HepG2 (cell line): ENCODE results near the gene MOXD1. TPM values are rescaled to one million over a fixed set of nuclear protein-coding genes. Genes with fewer than 3 reads are reported as not detected.

Experiments used
- ATAC-seq: fragments of 200-7000 bp; cut with Tn5 transposase; 3 replicates; pipeline ENCODE4 v1.9.1; 2020; ENCODE audit warnings: mild to moderate bottlenecking, moderate library complexity
- BruUV-seq: library from RNA; stranded (reverse); fragments of 400-500 nt; replicated peaks from 2 replicates; lab custom pipeline; 2021; lab: Mats Ljungman, UMichigan
- CTCF ChIA-PET: fragments of 300-600 bp; formaldehyde crosslinking; extraction: SDS; loops from one replicate; lab custom pipeline; 2021; ENCODE audit warnings: low total read pairs, inconsistent platforms, low intra/inter-chr PET ratio; lab: Yijun Ruan, JAX
- POLR2A ChIA-PET: fragments of 350-600 bp; sonication (Branson Sonifier 250); formaldehyde crosslinking; loops from one replicate; lab custom pipeline; 2020; ENCODE audit warnings: antibody characterized with exemption, inconsistent platforms; lab: Yijun Ruan, JAX
- DNase-seq: peaks from one replicate; pipeline ENCODE4 v3.0.0-alpha.2; 2015; ENCODE audit warnings: low spot score
- FAIRE-seq: peaks from 3 replicates; lab custom pipeline; 2011; peaks lifted over from hg19 to GRCh38; lab: Jason Lieb, UNC
- H2AFZ ChIP-seq: one replicate; pipeline ENCODE4 v1.6.1; 2011; ENCODE audit warnings: low read length, inconsistent platforms
- H3K27ac ChIP-seq: fragments of 300-600 bp; 3 replicates; pipeline ENCODE4 v1.8.0; 2011; ENCODE audit warnings: mixed run types, mild to moderate bottlenecking, mixed read lengths, low read length, inconsistent platforms; ENCODE audit not compliant: insufficient read depth; ENCODE audit errors: extremely low read length
- H3K27me3 ChIP-seq, 2 experiments: fragments of 200-600 bp in 1 of 2; 2 replicates in 1 of 2; 3 replicates in 1 of 2; pipeline versions ENCODE4 v1.6.0 to v1.8.0; 2011; ENCODE audit warnings: low read length in 2 of 2, mild to moderate bottlenecking in 2 of 2, moderate library complexity in 2 of 2, inconsistent platforms in 1 of 2; ENCODE audit not compliant: insufficient read depth in 2 of 2, control insufficient read depth in 1 of 2
- H3K36me3 ChIP-seq, 2 experiments: fragments of 200-600 bp in 1 of 2; replicated peaks in 1 of 2; 2 replicates in 1 of 2; 3 replicates in 1 of 2; pipeline versions ENCODE4 v1.5.1 to v1.8.0; 2011; ENCODE audit warnings: low read length in 2 of 2, inconsistent platforms in 1 of 2; ENCODE audit not compliant: insufficient read depth in 2 of 2, control insufficient read depth in 1 of 2
- H3K4me1 ChIP-seq: 2 replicates; pipeline ENCODE4 v1.5.1; 2012; ENCODE audit warnings: low read length, inconsistent platforms; ENCODE audit not compliant: insufficient read depth
- H3K4me2 ChIP-seq: 2 replicates; pipeline ENCODE4 v1.6.0; 2011; ENCODE audit warnings: low read depth, low read length, inconsistent platforms
- H3K4me3 ChIP-seq, 3 experiments: fragments of 200-600 bp in 1 of 3; sonication (generic), shearing (Covaris generic) in 1 of 3; replicated peaks in 1 of 3; 2 replicates each; pipeline ENCODE4 v1.5.1; 2011 to 2016; ENCODE audit warnings: low read length in 3 of 3, inconsistent platforms in 2 of 3, low read depth in 2 of 3, mild to moderate bottlenecking in 2 of 3, control low read depth in 1 of 3, mixed read lengths in 1 of 3; ENCODE audit not compliant: insufficient read depth in 1 of 3
- H3K79me2 ChIP-seq: one replicate; pipeline ENCODE4 v1.6.1; 2011; ENCODE audit warnings: low read length, inconsistent platforms; ENCODE audit not compliant: insufficient read depth
- H3K9ac ChIP-seq: 2 replicates; pipeline ENCODE4 v1.6.0; 2011; ENCODE audit warnings: mild to moderate bottlenecking, low read depth, low read length, inconsistent platforms; ENCODE audit not compliant: insufficient read depth
- H3K9me3 ChIP-seq: 2 replicates; pipeline ENCODE4 v1.5.1; 2012; ENCODE audit warnings: mild to moderate bottlenecking, low read length
- H4K20me1 ChIP-seq: 2 replicates; pipeline ENCODE4 v1.6.0; 2011; ENCODE audit warnings: inconsistent platforms, mild to moderate bottlenecking, low read length, moderate library complexity; ENCODE audit not compliant: insufficient read depth
- CEBPG ChIP-seq: IDR thresholded peaks from 2 replicates; pipeline ENCODE4 v1.6.1; 2016
- FOXC1 ChIP-seq: sonication (generic); formaldehyde crosslinking; IDR thresholded peaks from 2 replicates; pipeline ENCODE4 v1.8.0; 2022; ENCODE audit warnings: mild to moderate bottlenecking, missing genetic modification reagents, borderline replicate concordance
- FOXK2 ChIP-seq: fragments of 450-650 bp; IDR thresholded peaks from 2 replicates; pipeline ENCODE4 v1.6.1; 2016
- GATAD1 ChIP-seq: IDR thresholded peaks from 2 replicates; pipeline ENCODE4 v1.6.1; 2016; ENCODE audit warnings: missing genetic modification reagents, missing compliant biosample characterization
- GTF2F1 ChIP-seq: fragments of 150-350 bp; IDR thresholded peaks from 2 replicates; pipeline ENCODE4 v1.6.1; 2014; ENCODE audit warnings: low read length
- HNRNPH1 ChIP-seq: fragments of 200-400 bp; formaldehyde crosslinking; optimal IDR thresholded peaks from 2 replicates; pipeline ENCODE3; 2017; ENCODE audit warnings: mild to moderate bottlenecking, low read depth, low read length
- ISL2 ChIP-seq: sonication (generic); formaldehyde crosslinking; IDR thresholded peaks from 2 replicates; pipeline ENCODE4 v1.5.0; 2020; ENCODE audit warnings: missing genetic modification reagents
- JARID2 ChIP-seq: sonication (generic); formaldehyde crosslinking; IDR thresholded peaks from 2 replicates; pipeline ENCODE4 v1.8.1; 2023; ENCODE audit warnings: missing genetic modification reagents, inconsistent platforms; ENCODE audit not compliant: insufficient replicate concordance
- NFKBIZ ChIP-seq: IDR thresholded peaks from 2 replicates; pipeline ENCODE4 v1.6.1; 2018; ENCODE audit warnings: missing genetic modification reagents, missing compliant biosample characterization
- NRL ChIP-seq: sonication (generic); formaldehyde crosslinking; IDR thresholded peaks from 2 replicates; pipeline ENCODE4 v1.5.0; 2020; ENCODE audit warnings: missing genetic modification reagents, mild to moderate bottlenecking, moderate library complexity, borderline replicate concordance
- PHB2 ChIP-seq: fragments of 450-650 bp; IDR thresholded peaks from 2 replicates; pipeline ENCODE4 v1.6.1; 2018; ENCODE audit not compliant: partially characterized antibody
- POLR2G ChIP-seq: fragments of 200-400 bp; formaldehyde crosslinking; IDR thresholded peaks from 2 replicates; pipeline ENCODE4 v1.6.1; 2018; ENCODE audit warnings: mild to moderate bottlenecking, low read depth, low read length, moderate library complexity
- ZKSCAN8 ChIP-seq: IDR thresholded peaks from 2 replicates; pipeline ENCODE4 v1.6.1; 2016; ENCODE audit warnings: borderline replicate concordance, missing genetic modification reagents, missing compliant biosample characterization
- ZMYM2 ChIP-seq: sonication (generic); formaldehyde crosslinking; IDR thresholded peaks from 2 replicates; pipeline ENCODE4 v1.8.0; 2022; ENCODE audit warnings: mild to moderate bottlenecking, missing genetic modification reagents
- ZNF225 ChIP-seq: sonication (generic); formaldehyde crosslinking; IDR thresholded peaks from 2 replicates; pipeline ENCODE4 v1.4.0; 2020; ENCODE audit warnings: mild to moderate bottlenecking, missing genetic modification reagents
- ZNF317 ChIP-seq: sonication (generic); formaldehyde crosslinking; IDR thresholded peaks from 2 replicates; pipeline ENCODE4 v1.5.0; 2020; ENCODE audit warnings: mild to moderate bottlenecking, missing genetic modification reagents
- ZNF33A ChIP-seq: sonication (generic); formaldehyde crosslinking; IDR thresholded peaks from 2 replicates; pipeline ENCODE4 v1.5.1; 2020; ENCODE audit warnings: missing genetic modification reagents, mild to moderate bottlenecking, moderate library complexity, borderline replicate concordance
- WGBS: methylation state at CpG from one replicate; pipeline ENCODE4 v1.1.6; 2017; ENCODE audit warnings: low lambda C conversion rate; 5-methylcytosine and 5-hydroxymethylcytosine counted together
- in situ Hi-C: cut with HindIII; loops from 2 replicates; pipeline ENCODE4 v1.10.0; 2017; ENCODE audit warnings: low pct_unique_long_range_greater_than_20kb; ENCODE audit not compliant: extremely low pct_ligation_motif_present
- intact Hi-C: fragments of 100-400 bp; cut with micrococcal nuclease; formaldehyde crosslinking; loops from one replicate; pipeline ENCODE4 v1.10.0; 2022; ENCODE audit not compliant: unreplicated experiment
- polyA plus RNA-seq, 8 experiments: library from polyadenylated mRNA; depleted of rRNA in 3 of 8; stranded (reverse) in 7 of 8; unstranded in 1 of 8; fragments of >200 nt; fragmentation: Illumina TruSeq in 4 of 8; extraction: Trizol in 4 of 8; gene quantifications; 2 replicates each; pipeline versions ENCODE4 v1.2.1 to v1.2.3, GENCODE V29; 2011 to 2016; ENCODE audit warnings: low read depth in 4 of 8, missing spikeins in 1 of 8, mixed read lengths in 1 of 8; ENCODE audit not compliant: insufficient read depth in 1 of 8
- total RNA-seq, 5 experiments: library from RNA; depleted of rRNA; stranded (reverse); fragments of >200 nt; fragmentation: Illumina TruSeq; extraction: Trizol; gene quantifications; 2 replicates each; pipeline ENCODE4 v1.2.3, GENCODE V29; 2016; ENCODE audit warnings: low read depth in 1 of 5
- TF ChIP-seq, protein P1 (sequence below): sonication (generic); formaldehyde crosslinking; IDR thresholded peaks from 2 replicates; pipeline ENCODE4 v1.4.0; 2020; ENCODE audit warnings: missing genetic modification reagents
- TF ChIP-seq, protein P2 (sequence below): sonication (generic); formaldehyde crosslinking; IDR thresholded peaks from 2 replicates; pipeline ENCODE4 v1.5.0; 2020; ENCODE audit warnings: missing genetic modification reagents
- TF ChIP-seq, protein P3 (sequence below): sonication (generic); formaldehyde crosslinking; IDR thresholded peaks from 2 replicates; pipeline ENCODE4 v1.5.0; 2020; ENCODE audit warnings: missing genetic modification reagents

Gene MOXD1
- total and polyA plus RNA-seq, 2 of the 13 experiments (the other 11 are each of a cell fraction or from before 2014, with no cell fraction given): 0.03 TPM; not detected in 1

DNA sequence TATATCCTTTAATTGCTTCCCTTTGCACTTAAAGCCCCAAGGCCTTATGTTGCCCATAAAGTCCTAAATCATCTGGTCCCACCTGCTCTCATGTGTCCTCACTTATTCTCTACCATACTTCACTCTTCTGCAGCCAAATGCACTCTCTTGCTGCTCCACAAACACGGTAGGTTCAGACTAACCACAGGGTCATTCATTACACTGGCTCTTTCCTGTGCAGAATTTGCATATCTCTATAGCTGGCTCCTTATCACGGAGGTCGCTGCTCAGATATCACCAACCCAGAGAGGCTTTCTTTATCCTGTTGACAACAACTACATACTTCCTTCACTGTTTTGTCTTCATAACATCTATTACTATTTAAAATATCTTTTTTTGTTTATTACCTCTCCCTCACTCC lies 86.8 kb downstream of the MOXD1 start:
- no peak overlapping the region for H2AFZ ChIP-seq
- H3K4me2 ChIP-seq: no peak overlapping the region
- no peaks in the 10 kb centered on the region for H3K79me2 ChIP-seq
- H3K4me1 ChIP-seq: no peaks in the 10 kb centered on the region
- 2% methylated on average over 3 of the region's 3 CpGs for WGBS
- BruUV-seq: no TSS peak
- ATAC-seq (no peak), DNase-seq (no peak), FAIRE-seq (no peak)
- ChIA-PET CTCF (no interaction called here), POLR2A (no interaction called here)
- H3K36me3 ChIP-seq: no peaks in the 10 kb centered on the region
- H3K9me3 ChIP-seq: peaks cover 10% of the 10 kb centered on the region; the same call in 1 of the 2 replicates
- no peak overlapping the region for H3K27ac ChIP-seq
- intact Hi-C loops (no loop called here), in situ Hi-C loops (no loop called here)
- H4K20me1 ChIP-seq: no peaks in the 10 kb centered on the region
- no peak overlapping the region for H3K9ac ChIP-seq
- TF ChIP-seq PHB2 (no peak), CEBPG (CRISPR knock-in tag) (no peak), FOXC1 (no peak), ISL2 (CRISPR knock-in tag) (no peak), ZNF317 (no peak), GTF2F1 (no peak), ZMYM2 (CRISPR knock-in tag) (no peak), ZNF33A (no peak)
- TF ChIP-seq, protein P1, sequence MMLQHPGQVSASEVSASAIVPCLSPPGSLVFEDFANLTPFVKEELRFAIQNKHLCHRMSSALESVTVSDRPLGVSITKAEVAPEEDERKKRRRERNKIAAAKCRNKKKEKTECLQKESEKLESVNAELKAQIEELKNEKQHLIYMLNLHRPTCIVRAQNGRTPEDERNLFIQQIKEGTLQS (CRISPR knock-in tag): no peak
- TF ChIP-seq, protein P2, sequence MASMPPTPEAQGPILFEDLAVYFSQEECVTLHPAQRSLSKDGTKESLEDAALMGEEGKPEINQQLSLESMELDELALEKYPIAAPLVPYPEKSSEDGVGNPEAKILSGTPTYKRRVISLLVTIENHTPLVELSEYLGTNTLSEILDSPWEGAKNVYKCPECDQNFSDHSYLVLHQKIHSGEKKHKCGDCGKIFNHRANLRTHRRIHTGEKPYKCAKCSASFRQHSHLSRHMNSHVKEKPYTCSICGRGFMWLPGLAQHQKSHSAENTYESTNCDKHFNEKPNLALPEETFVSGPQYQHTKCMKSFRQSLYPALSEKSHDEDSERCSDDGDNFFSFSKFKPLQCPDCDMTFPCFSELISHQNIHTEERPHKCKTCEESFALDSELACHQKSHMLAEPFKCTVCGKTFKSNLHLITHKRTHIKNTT: no peak
- H3K4me3 ChIP-seq: no peak overlapping the region
- no peaks in the 10 kb centered on the region for H3K27me3 ChIP-seq

DNA sequence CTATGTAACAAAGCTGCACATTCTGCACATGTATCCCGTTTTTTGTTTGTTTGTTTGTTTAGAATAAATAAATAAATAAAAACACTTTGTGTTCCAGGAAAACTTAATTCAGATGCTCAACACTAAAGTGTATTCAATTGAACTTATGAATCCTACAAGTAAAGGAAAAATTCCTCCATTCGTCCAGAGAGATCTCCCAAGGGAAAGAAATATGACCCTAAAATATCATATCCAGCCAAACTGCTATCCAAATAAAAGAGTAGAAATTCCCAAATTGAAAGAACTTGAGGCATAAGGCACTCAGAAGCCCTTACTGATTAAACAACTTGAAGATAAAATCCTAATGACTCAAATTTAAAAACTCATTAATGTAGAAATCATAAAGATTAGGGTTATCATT lies 90.4 kb downstream of the MOXD1 start:
- no TSS peak for BruUV-seq
- H3K4me3 ChIP-seq: no peak overlapping the region
- intact Hi-C loops (no loop called here), in situ Hi-C loops (no loop called here)
- DNase-seq (no peak), ATAC-seq (no peak), FAIRE-seq (no peak)
- no peak overlapping the region for H3K4me2 ChIP-seq
- no peak overlapping the region for H2AFZ ChIP-seq
- CTCF ChIA-PET: no interaction called here
- no peaks in the 10 kb centered on the region for H4K20me1 ChIP-seq
- 2% methylated on average over 2 of the region's 2 CpGs for WGBS
- H3K9me3 ChIP-seq: no peaks in the 10 kb centered on the region
- POLR2A ChIA-PET: no interaction called here
- H3K27me3 ChIP-seq: no peaks in the 10 kb centered on the region
- H3K36me3 ChIP-seq: no peaks in the 10 kb centered on the region
- H3K79me2 ChIP-seq: no peaks in the 10 kb centered on the region
- no peaks in the 10 kb centered on the region for H3K4me1 ChIP-seq
- H3K9ac ChIP-seq: no peak overlapping the region
- TF ChIP-seq ZNF225 (CRISPR knock-in tag): no peak
- TF ChIP-seq NFKBIZ (CRISPR knock-in tag): no peak
- TF ChIP-seq JARID2: no peak
- TF ChIP-seq, protein P3, sequence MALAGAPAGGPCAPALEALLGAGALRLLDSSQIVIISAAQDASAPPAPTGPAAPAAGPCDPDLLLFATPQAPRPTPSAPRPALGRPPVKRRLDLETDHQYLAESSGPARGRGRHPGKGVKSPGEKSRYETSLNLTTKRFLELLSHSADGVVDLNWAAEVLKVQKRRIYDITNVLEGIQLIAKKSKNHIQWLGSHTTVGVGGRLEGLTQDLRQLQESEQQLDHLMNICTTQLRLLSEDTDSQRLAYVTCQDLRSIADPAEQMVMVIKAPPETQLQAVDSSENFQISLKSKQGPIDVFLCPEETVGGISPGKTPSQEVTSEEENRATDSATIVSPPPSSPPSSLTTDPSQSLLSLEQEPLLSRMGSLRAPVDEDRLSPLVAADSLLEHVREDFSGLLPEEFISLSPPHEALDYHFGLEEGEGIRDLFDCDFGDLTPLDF (CRISPR knock-in tag): no peak
- TF ChIP-seq FOXK2: no peak
- no peak for TF ChIP-seq POLR2G
- no peak for TF ChIP-seq HNRNPH1
- no peak for TF ChIP-seq GATAD1 (CRISPR knock-in tag)
- TF ChIP-seq NRL (CRISPR knock-in tag): no peak
- no peak for TF ChIP-seq ZKSCAN8 (CRISPR knock-in tag)
- TF ChIP-seq, all 625 proteins: peak for 0
- H3K27ac ChIP-seq: no peak overlapping the region
